GM18505 (cell line): Measurements from ENCODE around the gene KIRREL3.

Experiments
- ATAC-seq: cut with Tn5 transposase; IDR thresholded peaks from one replicate; pipeline ENCODE4 v1.9.1; 2021; ENCODE audit not compliant: unreplicated experiment
- POLR2A ChIP-seq: IDR thresholded peaks from 4 replicates; pipeline ENCODE4 v1.6.1; 2011; ENCODE audit warnings: borderline replicate concordance; ENCODE audit not compliant: insufficient read depth, insufficient read length; ENCODE audit errors: extremely low read depth

Gene KIRREL3

DNA sequence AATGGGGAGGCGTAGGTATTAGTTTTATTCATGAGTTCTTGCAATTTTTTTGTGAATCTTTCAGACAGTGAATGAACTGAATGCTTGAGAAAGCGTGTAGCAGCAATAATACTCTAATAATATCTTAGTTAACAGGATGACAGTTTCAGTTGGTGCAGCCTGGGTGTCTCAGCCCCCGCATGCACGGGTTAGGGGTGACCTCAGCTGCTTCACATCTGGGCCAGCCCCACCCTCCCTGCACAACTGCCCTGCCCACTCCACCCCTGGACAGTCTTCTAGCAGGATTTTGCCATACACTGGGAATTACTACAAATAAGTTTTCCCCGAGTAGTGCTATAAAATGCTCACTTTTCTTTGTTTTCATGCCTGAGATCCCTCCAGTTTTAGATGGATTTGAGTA, 561.9 kb downstream of the KIRREL3 start:
- ATAC-seq, result no peak

GRCh38 chr11:126438272-126438671, 562.3 kb downstream of the KIRREL3 start:
- ATAC-seq, result no peak
- TF ChIP-seq POLR2A, result no peak

More for the DNA sequence above, 561.9 kb downstream of the KIRREL3 start:
- TF ChIP-seq POLR2A, result no peak

GRCh38 chr11:126437731-126438130, 562.8 kb downstream of the KIRREL3 start:
- ATAC-seq, result no peak
- TF ChIP-seq POLR2A, result no peak

DNA sequence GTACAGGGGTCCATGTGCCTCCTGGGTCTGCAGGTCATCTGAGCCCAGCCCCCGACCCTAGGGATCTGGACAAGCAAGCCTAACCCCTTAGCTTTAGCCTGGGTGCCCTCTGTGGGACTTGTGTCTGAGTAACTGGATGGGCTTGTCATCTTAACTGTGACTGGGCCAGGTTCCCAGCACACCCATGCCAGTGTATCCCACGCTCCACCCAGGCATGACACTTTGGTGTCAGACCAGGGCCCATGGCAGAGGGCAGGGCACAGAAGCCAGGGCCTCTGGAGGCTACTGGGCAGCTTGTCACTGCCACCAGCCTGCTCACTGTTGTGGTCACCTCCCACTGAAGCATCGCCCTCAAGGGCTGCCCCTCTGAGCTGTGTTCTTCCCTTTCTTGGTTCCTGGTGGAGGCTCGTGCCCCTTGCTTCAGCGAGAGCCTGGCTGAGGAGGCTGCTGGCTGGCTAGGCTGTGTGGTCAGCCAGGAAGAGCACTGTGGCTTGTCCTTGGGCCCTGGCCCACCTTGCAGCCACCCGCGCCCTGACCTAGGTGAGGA, 564.3 kb downstream of the KIRREL3 start:
- no peak for TF ChIP-seq POLR2A
- no peak for ATAC-seq

GRCh38 chr11:126434950-126435335, 565.6 kb downstream of the KIRREL3 start:
- ATAC-seq, result no peak
- TF ChIP-seq POLR2A, result no peak

GRCh38 chr11:126433989-126434949, 566.3 kb downstream of the KIRREL3 start:
- no peak for ATAC-seq
- no peak for TF ChIP-seq POLR2A

- no peak for ATAC-seq
- no peak for TF ChIP-seq POLR2A
Measured at GRCh38 chr11:126433244-126433846, 567.2 kb downstream of the KIRREL3 start.

DNA sequence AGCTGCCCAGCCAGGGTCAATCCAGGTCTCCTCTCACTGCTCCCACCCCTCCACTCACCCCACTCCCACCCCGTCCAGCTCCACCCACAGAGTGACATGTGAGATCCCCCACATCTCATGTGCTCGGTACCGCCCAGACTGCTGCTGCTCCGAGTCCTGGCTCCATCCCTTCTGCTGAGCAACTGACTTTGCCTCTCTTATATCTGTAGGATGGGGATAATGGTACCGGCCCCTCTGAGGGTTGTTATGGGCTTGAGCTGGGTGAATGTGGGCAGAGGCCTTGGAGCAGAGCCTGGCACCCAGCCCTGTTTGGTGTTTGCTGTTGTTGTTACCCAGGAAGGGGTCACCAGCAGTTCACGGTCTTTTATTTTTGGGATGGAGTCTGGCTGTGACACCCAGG, 568.0 kb downstream of the KIRREL3 start:
- no peak for ATAC-seq
- no peak for TF ChIP-seq POLR2A

DNA sequence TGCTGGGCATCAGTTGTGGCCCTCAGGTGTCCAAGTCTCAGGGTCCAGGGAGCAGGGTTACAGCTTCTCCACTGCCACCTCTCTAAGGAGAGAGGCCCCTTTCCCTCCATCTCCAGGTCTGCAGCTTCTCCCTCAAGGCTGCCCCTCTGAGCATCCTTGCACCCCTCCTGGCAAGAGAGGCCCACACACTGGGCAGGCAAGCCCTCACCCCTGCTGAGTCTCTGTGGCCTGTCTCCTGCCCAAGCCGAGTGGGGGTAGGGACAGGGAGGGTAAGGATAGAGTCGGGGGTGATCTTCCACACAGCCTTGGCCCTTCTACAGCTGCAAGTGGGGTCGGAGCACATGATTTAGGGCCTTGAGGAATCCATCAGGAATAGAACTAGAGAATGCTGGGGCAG, 568.5 kb downstream of the KIRREL3 start:
- no peak for TF ChIP-seq POLR2A
- ATAC-seq, result no peak

DNA sequence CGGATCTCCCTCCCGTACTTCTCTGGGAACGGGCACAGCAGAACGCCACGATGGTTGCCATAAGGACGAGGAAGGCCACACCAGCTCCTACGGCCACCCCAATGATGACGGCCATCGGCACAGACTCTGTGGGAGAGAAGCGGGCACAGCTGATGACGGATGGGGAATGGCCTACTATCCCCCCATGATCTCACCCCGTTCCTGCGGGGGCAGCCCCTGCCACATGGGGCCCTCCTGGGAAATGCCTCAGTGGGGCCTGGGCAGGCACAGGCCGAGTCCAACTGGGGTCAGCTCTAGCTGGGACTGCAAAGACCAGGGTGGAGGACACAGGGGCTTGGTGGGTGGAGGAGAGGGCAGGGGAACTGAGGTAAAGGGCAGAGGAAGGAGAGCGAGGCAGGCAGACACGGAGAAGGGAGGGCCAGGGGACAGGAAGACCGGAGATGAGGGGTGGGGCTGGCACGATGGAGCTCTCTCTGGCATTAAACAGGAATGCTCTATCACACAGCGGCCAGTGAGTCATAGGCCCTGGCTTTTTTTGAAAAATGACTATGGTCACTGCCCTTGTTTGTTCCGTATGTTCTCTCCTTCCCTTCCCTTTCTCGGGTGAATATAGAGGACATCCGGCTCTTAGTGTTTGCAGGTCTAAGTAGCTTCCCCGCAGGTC, 569.0 kb downstream of the KIRREL3 start:
- no peak for TF ChIP-seq POLR2A
- ATAC-seq, result no peak

- no peak for ATAC-seq
- TF ChIP-seq POLR2A, result no peak
Measured at GRCh38 chr11:126430581-126431335, 569.8 kb downstream of the KIRREL3 start.

DNA sequence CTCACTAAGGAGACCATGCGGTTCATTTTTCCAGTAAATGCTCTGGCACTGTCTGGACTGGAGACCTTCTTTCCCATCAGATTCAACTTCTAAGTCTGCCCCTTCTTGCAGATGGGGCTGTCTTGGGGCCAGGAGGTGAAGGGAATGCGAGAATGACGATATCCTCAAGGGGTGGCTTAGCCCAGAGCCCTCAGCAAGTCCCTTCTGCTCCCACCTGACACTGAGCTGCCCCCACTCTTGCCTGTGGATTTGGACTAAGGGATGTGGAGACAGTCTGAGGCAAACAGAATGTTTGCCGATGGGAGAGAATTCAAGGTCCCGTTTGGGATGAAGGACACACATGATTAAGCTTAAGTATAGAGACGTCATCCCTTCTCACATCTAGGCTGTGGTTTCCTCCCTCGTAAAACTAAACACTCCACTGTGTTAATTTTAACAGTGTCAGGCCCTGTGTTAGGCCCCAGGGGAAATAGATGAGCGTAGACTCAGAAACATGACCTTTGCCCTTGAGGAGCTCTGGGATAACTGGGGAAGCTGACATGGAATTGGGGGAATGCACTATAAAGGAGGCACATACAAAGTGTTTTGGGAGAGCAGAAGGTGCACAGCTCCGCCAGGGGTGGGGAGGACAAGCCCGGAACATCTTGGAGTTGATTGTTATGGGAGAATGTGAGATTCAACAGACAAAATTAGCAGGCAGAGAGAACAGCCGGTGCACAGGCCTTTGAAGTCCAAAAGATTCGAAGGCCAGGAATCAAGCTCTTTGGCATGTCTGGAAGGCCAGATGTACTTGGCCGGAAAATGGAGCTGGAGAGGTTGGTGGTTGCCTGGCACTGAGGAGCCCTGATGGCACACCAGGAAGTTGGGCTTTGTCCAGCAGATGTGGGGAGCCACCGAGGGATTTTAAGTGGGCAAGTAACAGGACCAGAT, 573.5 kb downstream of the KIRREL3 start:
- no peak for ATAC-seq
- TF ChIP-seq POLR2A, result no peak
